Lower lobe of right lung (tissue), 2 donors: ENCODE data around the gene KCNJ6. TPM values are rescaled to one million over a fixed set of nuclear protein-coding genes. Genes with fewer than 3 reads are reported as not detected.

Source experiments
- ATAC-seq, 2 donors: fragments of 200-7000 bp; cut with Tn5 transposase; one replicate each; pipeline ENCODE4 v1.9.1; 2020 to 2022; ENCODE audit warnings: mild to moderate bottlenecking in 2 of 2, moderate library complexity in 2 of 2
- DNase-seq: peaks from one replicate; pipeline ENCODE4 v3.0.0-alpha.2; 2020
- H3K27ac ChIP-seq: fragments of 200-600 bp; one replicate; pipeline ENCODE4 v1.8.0; 2022
- H3K27me3 ChIP-seq: fragments of 200-600 bp; one replicate; pipeline ENCODE4 v1.8.0; 2022; ENCODE audit warnings: low read depth
- H3K36me3 ChIP-seq: fragments of 200-600 bp; one replicate; pipeline ENCODE4 v1.8.0; 2022; ENCODE audit warnings: mild to moderate bottlenecking
- H3K4me1 ChIP-seq: fragments of 200-600 bp; one replicate; pipeline ENCODE4 v1.8.0; 2022
- H3K4me3 ChIP-seq: fragments of 200-600 bp; one replicate; pipeline ENCODE4 v1.8.0; 2022; ENCODE audit warnings: mild to moderate bottlenecking
- H3K9me3 ChIP-seq: fragments of 200-600 bp; one replicate; pipeline ENCODE4 v1.8.0; 2022
- intact Hi-C: fragments of 100-400 bp; cut with DNase I; formaldehyde crosslinking; loops from one replicate; pipeline ENCODE4 v1.11.0; 2022
- total RNA-seq: library from RNA; stranded (reverse); fragmentation: NEBNext Ultra II Directional; extraction: Animal tissue kit (Norgen Biotek cat#: 25700); gene quantifications from one replicate; pipeline ENCODE4 v1.2.1, GENCODE V29; 2021
- TF ChIP-seq, protein P1 (sequence below): fragments of 200-600 bp; IDR thresholded peaks from one replicate; pipeline ENCODE4 v1.8.0; 2022; ENCODE audit warnings: antibody characterized with exemption, mild to moderate bottlenecking
- donor health status: DM: no; HTN: yes; CAD: no; lungs with severe emphysema.

KCNJ6 gene
- total RNA-seq, 1 donor from 2014 or later, result 0.09 TPM

DNA sequence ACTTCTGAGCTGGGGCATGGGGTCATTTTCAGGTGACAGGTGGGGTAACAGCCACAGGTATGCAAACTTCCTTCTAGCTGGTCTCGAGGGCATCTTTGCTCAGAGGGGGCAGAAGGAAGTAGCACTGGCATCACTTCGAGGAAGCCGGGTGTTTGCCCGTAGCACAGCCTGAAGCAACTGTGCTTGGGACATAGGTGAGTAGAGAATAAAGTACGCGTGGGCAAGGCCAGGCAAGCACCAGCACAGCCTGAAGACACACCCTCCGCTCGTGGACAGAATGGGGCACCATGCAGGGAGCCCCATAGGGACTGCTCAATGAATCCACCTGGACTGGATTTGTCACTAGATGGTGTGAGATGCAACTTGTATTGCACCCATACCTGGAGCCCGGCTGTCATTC is 167.1 kb downstream of the KCNJ6 start:
- Histone ChIP-seq H3K27ac (no peak overlapping the region), H3K36me3 (no peaks in the 10 kb centered on the region), H3K9me3 (no peaks in the 10 kb centered on the region), H3K4me3 (no peak overlapping the region), H3K27me3 (no peaks in the 10 kb centered on the region), H3K4me1 (no peaks in the 10 kb centered on the region)
- TF ChIP-seq, protein P1, sequence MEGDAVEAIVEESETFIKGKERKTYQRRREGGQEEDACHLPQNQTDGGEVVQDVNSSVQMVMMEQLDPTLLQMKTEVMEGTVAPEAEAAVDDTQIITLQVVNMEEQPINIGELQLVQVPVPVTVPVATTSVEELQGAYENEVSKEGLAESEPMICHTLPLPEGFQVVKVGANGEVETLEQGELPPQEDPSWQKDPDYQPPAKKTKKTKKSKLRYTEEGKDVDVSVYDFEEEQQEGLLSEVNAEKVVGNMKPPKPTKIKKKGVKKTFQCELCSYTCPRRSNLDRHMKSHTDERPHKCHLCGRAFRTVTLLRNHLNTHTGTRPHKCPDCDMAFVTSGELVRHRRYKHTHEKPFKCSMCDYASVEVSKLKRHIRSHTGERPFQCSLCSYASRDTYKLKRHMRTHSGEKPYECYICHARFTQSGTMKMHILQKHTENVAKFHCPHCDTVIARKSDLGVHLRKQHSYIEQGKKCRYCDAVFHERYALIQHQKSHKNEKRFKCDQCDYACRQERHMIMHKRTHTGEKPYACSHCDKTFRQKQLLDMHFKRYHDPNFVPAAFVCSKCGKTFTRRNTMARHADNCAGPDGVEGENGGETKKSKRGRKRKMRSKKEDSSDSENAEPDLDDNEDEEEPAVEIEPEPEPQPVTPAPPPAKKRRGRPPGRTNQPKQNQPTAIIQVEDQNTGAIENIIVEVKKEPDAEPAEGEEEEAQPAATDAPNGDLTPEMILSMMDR, result no peak
- intact Hi-C loops, result no loop called here
- no peak for DNase-seq
- ATAC-seq, result no peak

DNA sequence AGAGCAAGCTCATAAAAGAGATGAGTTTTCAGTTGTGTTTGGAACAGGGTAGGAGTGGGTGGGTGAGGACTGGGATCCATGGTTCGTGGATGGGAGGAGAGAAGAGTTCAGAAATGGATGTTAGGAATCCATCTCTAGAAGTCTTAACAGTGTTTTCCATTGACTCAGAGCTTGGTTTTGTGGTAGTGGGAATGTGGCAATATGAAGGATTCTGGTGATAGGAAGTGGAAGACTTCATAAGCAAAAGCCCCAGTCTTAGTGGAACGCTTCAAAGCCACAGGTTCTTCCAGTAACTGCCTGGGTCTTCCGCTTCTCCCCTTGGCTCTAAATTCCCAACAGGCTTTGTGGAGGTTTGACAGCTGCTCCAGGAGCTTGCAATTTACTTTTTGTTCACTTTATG is 167.9 kb downstream of the KCNJ6 start:
- H3K4me1 ChIP-seq, result no peaks in the 10 kb centered on the region
- H3K4me3 ChIP-seq, result no peak overlapping the region
- H3K36me3 ChIP-seq, result no peaks in the 10 kb centered on the region
- no peak overlapping the region for H3K27ac ChIP-seq
- no peak for ATAC-seq
- H3K9me3 ChIP-seq, result no peaks in the 10 kb centered on the region
- intact Hi-C loops, result no loop called here
- H3K27me3 ChIP-seq, result no peaks in the 10 kb centered on the region
- TF ChIP-seq, protein P1, result no peak
- DNase-seq, result no peak

DNA sequence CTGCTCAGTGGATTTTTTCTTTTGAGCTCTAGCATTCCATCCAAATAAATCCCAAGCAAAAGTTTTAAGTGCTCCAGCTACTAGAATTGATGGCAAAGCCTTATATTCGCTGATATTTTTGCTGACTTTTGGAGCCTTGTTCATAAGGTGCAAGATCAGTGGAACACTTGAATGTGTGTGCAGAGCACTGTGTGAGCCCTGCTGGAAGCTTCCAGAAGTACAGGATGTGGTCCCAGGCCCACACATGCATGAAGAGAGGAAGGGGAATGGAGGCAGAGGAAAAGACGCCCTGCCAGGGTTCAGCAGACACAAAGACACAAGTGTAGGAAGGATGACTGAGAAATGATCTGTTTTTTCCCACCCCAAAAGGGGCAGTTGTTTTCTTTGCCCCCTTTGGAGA is 169.4 kb downstream of the KCNJ6 start:
- TF ChIP-seq, protein P1, result no peak
- H3K27me3 ChIP-seq, result no peaks in the 10 kb centered on the region
- no peak overlapping the region for H3K27ac ChIP-seq
- no peak overlapping the region for H3K4me3 ChIP-seq
- ATAC-seq, result no peak
- H3K36me3 ChIP-seq, result no peaks in the 10 kb centered on the region
- intact Hi-C loops, result no loop called here
- no peaks in the 10 kb centered on the region for H3K4me1 ChIP-seq
- H3K9me3 ChIP-seq, result no peaks in the 10 kb centered on the region
- no peak for DNase-seq

DNA sequence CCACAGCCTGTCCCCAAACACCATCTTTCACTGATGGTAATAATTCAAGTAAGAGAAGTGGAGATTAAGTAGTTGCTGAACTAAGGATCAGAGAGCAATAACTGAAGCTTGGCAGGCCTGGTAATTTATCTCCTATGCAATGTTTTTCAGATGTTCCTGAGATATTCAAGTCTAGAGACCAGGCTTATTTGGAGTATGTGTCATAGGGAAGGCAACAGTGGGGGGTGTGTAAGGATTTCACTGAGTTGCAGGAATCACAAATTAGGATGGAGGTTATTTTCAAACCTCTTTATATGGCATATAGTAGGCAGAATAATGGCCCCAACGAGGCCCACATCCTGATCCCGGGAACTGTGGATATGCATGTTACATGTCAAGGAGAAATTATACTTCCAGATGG is 171.7 kb downstream of the KCNJ6 start:
- TF ChIP-seq, protein P1, result no peak
- H3K4me3 ChIP-seq, result no peak overlapping the region
- H3K27me3 ChIP-seq, result no peaks in the 10 kb centered on the region
- H3K36me3 ChIP-seq, result no peaks in the 10 kb centered on the region
- DNase-seq (no peak), ATAC-seq (no peak)
- no peaks in the 10 kb centered on the region for H3K9me3 ChIP-seq
- intact Hi-C loops, result no loop called here
- H3K4me1 ChIP-seq, result no peaks in the 10 kb centered on the region
- H3K27ac ChIP-seq, result no peak overlapping the region

DNA sequence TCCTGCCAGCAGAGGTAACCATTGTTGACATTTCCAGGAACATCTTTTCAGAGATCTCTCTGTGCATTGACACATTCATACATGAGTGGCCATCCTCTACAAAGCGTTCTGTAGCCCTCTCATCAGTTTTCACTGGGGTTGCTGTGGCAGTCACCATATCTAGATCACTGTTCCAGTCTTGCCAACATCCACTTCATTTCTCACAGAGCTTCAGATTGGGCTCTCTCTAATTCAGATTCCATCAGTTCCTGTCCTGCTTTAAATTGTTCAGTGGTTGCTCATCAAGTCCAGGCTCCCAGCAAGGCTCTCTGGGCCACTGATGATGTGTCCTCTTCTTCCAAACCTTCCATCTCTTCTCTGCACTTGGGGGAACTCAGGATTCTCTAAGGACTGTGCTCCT is 173.7 kb downstream of the KCNJ6 start:
- intact Hi-C loops, result no loop called here
- Histone ChIP-seq H3K4me1 (no peaks in the 10 kb centered on the region), H3K4me3 (no peak overlapping the region), H3K27me3 (no peaks in the 10 kb centered on the region), H3K27ac (no peak overlapping the region), H3K36me3 (no peaks in the 10 kb centered on the region), H3K9me3 (no peaks in the 10 kb centered on the region)
- DNase-seq (no peak), ATAC-seq (no peak)
- TF ChIP-seq, protein P1, result no peak

DNA sequence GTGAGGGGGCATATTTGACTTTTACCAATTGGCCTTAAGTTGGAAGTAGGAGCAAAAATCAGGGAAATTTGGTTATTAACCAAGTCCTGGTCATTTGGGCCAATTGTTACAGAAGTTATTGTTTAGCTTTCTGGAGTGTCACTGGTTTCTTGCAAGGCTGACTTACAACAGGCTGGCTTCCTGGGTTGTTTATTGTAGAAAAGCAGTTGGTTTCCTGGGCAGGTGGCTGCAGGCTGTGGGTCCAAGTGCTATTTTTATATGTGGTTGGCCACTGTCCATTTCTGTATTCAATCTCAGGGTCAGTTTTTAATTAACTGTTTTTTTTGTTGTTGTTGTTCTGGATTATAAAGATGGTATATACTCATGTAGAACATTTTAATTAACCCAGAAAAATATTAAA is 174.1 kb downstream of the KCNJ6 start:
- TF ChIP-seq, protein P1, result no peak
- H3K36me3 ChIP-seq, result no peaks in the 10 kb centered on the region
- H3K4me3 ChIP-seq, result no peak overlapping the region
- intact Hi-C loops, result no loop called here
- H3K27me3 ChIP-seq, result no peaks in the 10 kb centered on the region
- H3K9me3 ChIP-seq, result no peaks in the 10 kb centered on the region
- DNase-seq (no peak), ATAC-seq (no peak)
- no peak overlapping the region for H3K27ac ChIP-seq
- no peaks in the 10 kb centered on the region for H3K4me1 ChIP-seq
